ENCODE data around the gene RALB. TPM values are rescaled to one million over a fixed set of nuclear protein-coding genes. Genes with fewer than 3 reads are reported as not detected.
A peak's percentile ranks its signal among the peaks of the same experiment; 100 is the strongest.

RALB gene
- total and polyA plus RNA-seq, 7 experiments from 2014 or later, result 8.7 to 119 (median 25.9) TPM

- ATAC-seq (no peak), DNase-seq (no peak)
- Mint-ChIP-seq H3K4me3 (no peak overlapping the region), H3K36me3 (peaks cover 0 to 18% (median 0%) of the 10 kb centered on the region in 5 donors), H3K27ac (no peak overlapping the region), H3K27me3 (peaks cover 0 to 13% (median 5%) of the 10 kb centered on the region in 5 donors), H3K4me1 (peaks cover 23 to 62% (median 33%) of the 10 kb centered on the region in 7 donors), H3K9me3 (peaks cover 0 to 2% (median 0%) of the 10 kb centered on the region in 11 donors)
- Histone ChIP-seq H3K9me3 (ENCODE audit: control insufficient read depth in 2 of 3, low read length in 3 of 3) (no peaks in the 10 kb centered on the region), H3K27me3 (ENCODE audit: control insufficient read depth in 2 of 2, insufficient read depth in 2 of 2, low read length in 2 of 2) (no peaks in the 10 kb centered on the region), H3K27ac (ENCODE audit: low read depth, low read length) (no peak overlapping the region), H3K4me3 (ENCODE audit: low read length) (no peak overlapping the region), H3K36me3 (ENCODE audit: control insufficient read depth in 2 of 3, insufficient read depth in 3 of 3, low read length in 3 of 3) (peaks cover 0 to 4% (median 0%) of the 10 kb centered on the region in 3 experiments), H3K4me1 (ENCODE audit: control insufficient read depth in 2 of 2, insufficient read depth in 2 of 2, low read length in 2 of 2) (peaks cover 16% of the 10 kb centered on the region in 2 donors)
- ChIA-PET CTCF (interaction anchor here (1.0 kb wide), 1 partner anchor 11 kb away, joined by 3 read pairs; no protein-coding TSS in a partner anchor), POLR2A (interaction anchor here (1.1 to 8.6 kb wide), 3 partner anchors 18 to 74 kb away, joined by 3 to 73 read pairs (median 21); no protein-coding TSS in a partner anchor)
- intact Hi-C loops (cut with micrococcal nuclease), result loop anchor here in 1 of 2 donors (5.0 kb wide), 2 partner anchors 37 to 1487 kb away; partner anchors contain the start of gene NIFK
Observed at GRCh38 chr2:120250640-120251039, 2.0 kb upstream of the RALB start.

DNA sequence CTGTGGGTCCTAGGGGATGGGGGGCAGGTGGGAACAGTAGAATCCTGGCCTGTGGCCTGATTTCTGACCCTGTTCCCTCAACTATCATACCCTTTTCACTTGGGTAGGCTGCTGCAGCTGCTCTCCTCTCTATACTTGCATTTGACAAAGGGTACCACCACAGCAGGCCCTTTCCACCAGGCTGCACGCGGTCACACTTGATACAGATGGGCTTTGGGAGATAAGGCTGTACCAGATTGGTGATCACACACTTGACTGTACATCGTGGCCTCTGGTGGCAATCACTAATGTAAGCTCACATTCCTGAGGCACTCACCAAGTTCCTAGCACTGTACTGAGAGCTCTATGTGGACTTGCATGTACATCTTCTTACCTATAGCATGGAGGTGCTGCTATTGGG, 1.6 kb upstream of the RALB start:
- DNase-seq (no peak), ATAC-seq (no peak)
- H3K4me3 Mint-ChIP-seq, result peak overlapping the region in 1 of 10 donors; percentile 13
- POLR2A ChIA-PET, result interaction anchor here (1.1 to 8.6 kb wide), 4 partner anchors 18 to 75 kb away, joined by 3 to 73 read pairs (median 14); partner anchors contain the start of gene TMEM185B
- peaks cover 16% of the 10 kb centered on the region in 2 donors for H3K4me1 ChIP-seq (ENCODE audit: control insufficient read depth in 2 of 2, insufficient read depth in 2 of 2, low read length in 2 of 2)
- peaks cover 25 to 67% (median 38%) of the 10 kb centered on the region in 7 donors for H3K4me1 Mint-ChIP-seq
- intact Hi-C loops (cut with micrococcal nuclease), result loop anchor here in 1 of 2 donors (5.0 kb wide), 2 partner anchors 36 to 1486 kb away; partner anchors contain the start of gene NIFK
- peaks cover 0 to 13% (median 5%) of the 10 kb centered on the region in 5 donors for H3K27me3 Mint-ChIP-seq
- peaks cover 0 to 3% (median 0%) of the 10 kb centered on the region in 11 donors for H3K9me3 Mint-ChIP-seq
- peaks cover 0 to 4% (median 0%) of the 10 kb centered on the region in 3 experiments for H3K36me3 ChIP-seq (ENCODE audit: control insufficient read depth in 2 of 3, insufficient read depth in 3 of 3, low read length in 3 of 3)
- H3K9me3 ChIP-seq (ENCODE audit: control insufficient read depth in 2 of 3, low read length in 3 of 3), result no peaks in the 10 kb centered on the region
- H3K27me3 ChIP-seq (ENCODE audit: control insufficient read depth in 2 of 2, insufficient read depth in 2 of 2, low read length in 2 of 2), result no peaks in the 10 kb centered on the region
- H3K4me3 ChIP-seq (ENCODE audit: low read length), result no peak overlapping the region
- no peak overlapping the region for H3K27ac Mint-ChIP-seq
- no peak overlapping the region for H3K27ac ChIP-seq (ENCODE audit: low read depth, low read length)
- CTCF ChIA-PET, result interaction anchor here (1.7 kb wide), 1 partner anchor 73 kb away, joined by 4 read pairs; no protein-coding TSS in a partner anchor
- peaks cover 0 to 22% (median 0%) of the 10 kb centered on the region in 5 donors for H3K36me3 Mint-ChIP-seq

GRCh38 chr2:120251880-120252224, 800 bp upstream of the RALB start:
- Mint-ChIP-seq H3K4me1 (peaks cover 27 to 71% (median 46%) of the 10 kb centered on the region in 7 donors), H3K36me3 (peaks cover 0 to 29% (median 0%) of the 10 kb centered on the region in 5 donors), H3K4me3 (peak overlapping the region; percentile 94 to 100 (median 98)), H3K9me3 (peaks cover 0 to 7% (median 0%) of the 10 kb centered on the region in 11 donors), H3K27me3 (peaks cover 0 to 9% (median 4%) of the 10 kb centered on the region in 5 donors), H3K27ac (peak overlapping the region; percentile 87 to 98 (median 95))
- Histone ChIP-seq H3K27ac (ENCODE audit: low read depth, low read length) (peak overlapping the region; percentile 76), H3K9me3 (ENCODE audit: control insufficient read depth in 2 of 3, low read length in 3 of 3) (no peaks in the 10 kb centered on the region), H3K4me1 (ENCODE audit: control insufficient read depth in 2 of 2, insufficient read depth in 2 of 2, low read length in 2 of 2) (peaks cover 16% of the 10 kb centered on the region in 2 donors), H3K4me3 (ENCODE audit: low read length) (peak overlapping the region; percentile 81), H3K27me3 (ENCODE audit: control insufficient read depth in 2 of 2, insufficient read depth in 2 of 2, low read length in 2 of 2) (no peaks in the 10 kb centered on the region), H3K36me3 (ENCODE audit: control insufficient read depth in 2 of 3, insufficient read depth in 3 of 3, low read length in 3 of 3) (peaks cover 0 to 4% (median 0%) of the 10 kb centered on the region in 3 experiments)
- DNase-seq (peak in 1 of 9 donors; percentile 14), ATAC-seq (no peak)
- ChIA-PET POLR2A (interaction anchor here (0.5 to 8.6 kb wide), 10 partner anchors 19 to 573 kb away, joined by 3 to 73 read pairs (median 4); partner anchors contain the start of genes TMEM177 and TMEM185B), CTCF (interaction anchor here (0.6 to 1.7 kb wide), 2 partner anchors 72 to 75 kb away, joined by 3 to 4 read pairs; no protein-coding TSS in a partner anchor)
- intact Hi-C loops (cut with micrococcal nuclease), result loop anchor here (1.0 to 5.0 kb wide), 14 partner anchors 9 to 1485 kb away; partner anchors contain the start of genes TMEM185B (in 2 of the 2), C2orf76 (in 1 of the 2), DBI (in 1 of the 2) and EPB41L5 (in 1 of the 2)

GRCh38 chr2:120253021-120253882, 600 bp downstream of the RALB start:
- Histone ChIP-seq H3K4me1 (ENCODE audit: control insufficient read depth in 2 of 2, insufficient read depth in 2 of 2, low read length in 2 of 2) (peaks cover 16% of the 10 kb centered on the region in 2 donors), H3K9me3 (ENCODE audit: control insufficient read depth in 2 of 3, low read length in 3 of 3) (no peaks in the 10 kb centered on the region), H3K4me3 (ENCODE audit: low read length) (peak overlapping the region; percentile 81), H3K27me3 (ENCODE audit: control insufficient read depth in 2 of 2, insufficient read depth in 2 of 2, low read length in 2 of 2) (no peaks in the 10 kb centered on the region), H3K27ac (ENCODE audit: low read depth, low read length) (peak overlapping the region; percentile 76), H3K36me3 (ENCODE audit: control insufficient read depth in 2 of 3, insufficient read depth in 3 of 3, low read length in 3 of 3) (peaks cover 0 to 4% (median 0%) of the 10 kb centered on the region in 3 experiments)
- intact Hi-C loops (cut with micrococcal nuclease), result loop anchor here (1.0 to 5.0 kb wide), 8 partner anchors 34 to 1484 kb away; partner anchors contain the start of genes C2orf76 (in 1 of the 2), DBI (in 1 of the 2), EPB41L5 (in 1 of the 2) and NIFK (in 1 of the 2)
- H3K4me1 Mint-ChIP-seq, result peaks cover 37 to 73% (median 60%) of the 10 kb centered on the region in 7 donors
- H3K9me3 Mint-ChIP-seq, result peaks cover 0 to 7% (median 0%) of the 10 kb centered on the region in 11 donors
- peaks cover 0 to 5% (median 3%) of the 10 kb centered on the region in 5 donors for H3K27me3 Mint-ChIP-seq
- DNase-seq (peak in 2 of 9 donors; percentile 14 to 37), ATAC-seq (peak; percentile 55)
- H3K27ac Mint-ChIP-seq, result peak overlapping the region; percentile 74 to 95 (median 88)
- ChIA-PET CTCF (interaction anchor here (1.7 kb wide), 1 partner anchor 71 kb away, joined by 4 read pairs; no protein-coding TSS in a partner anchor), POLR2A (interaction anchor here (0.5 to 8.6 kb wide), 8 partner anchors 10 to 575 kb away, joined by 3 to 73 read pairs (median 6); partner anchors contain the start of genes TMEM177 and TMEM185B)
- H3K4me3 Mint-ChIP-seq, result peak overlapping the region; percentile 91 to 99 (median 94)
- H3K36me3 Mint-ChIP-seq, result peaks cover 1 to 39% (median 4%) of the 10 kb centered on the region in 5 donors

DNA sequence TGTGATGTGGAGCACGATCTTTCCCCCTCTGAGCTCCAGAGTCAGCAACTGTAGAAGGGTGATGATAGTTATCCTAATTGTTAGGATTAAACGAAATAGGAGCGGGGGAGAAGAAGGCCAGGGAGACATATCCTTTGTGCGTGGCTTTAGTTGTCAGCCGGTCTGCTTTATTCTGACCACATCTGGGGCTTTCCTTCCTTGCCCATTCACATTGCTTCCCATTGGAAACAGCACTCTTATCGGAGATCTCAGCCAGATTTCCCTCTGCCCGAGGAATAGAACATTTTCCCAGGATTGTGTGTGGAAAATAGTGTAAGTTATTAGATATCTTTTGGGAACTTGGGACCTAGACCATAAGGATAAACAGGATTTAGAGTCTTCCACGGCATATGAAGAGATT, 1.5 kb downstream of the RALB start:
- peaks cover 41 to 74% (median 64%) of the 10 kb centered on the region in 7 donors for H3K4me1 Mint-ChIP-seq

More for the DNA sequence above, 1.5 kb downstream of the RALB start:
- no peaks in the 10 kb centered on the region for H3K9me3 ChIP-seq (ENCODE audit: control insufficient read depth in 2 of 3, low read length in 3 of 3)
- Mint-ChIP-seq H3K4me3 (peak overlapping the region; percentile 89 to 99 (median 93)), H3K27ac (peak overlapping the region in 6 of 9 donors; percentile 10 to 95 (median 42)), H3K27me3 (no peaks in the 10 kb centered on the region), H3K9me3 (peaks cover 0 to 10% (median 0%) of the 10 kb centered on the region in 11 donors), H3K36me3 (peaks cover 6 to 48% (median 11%) of the 10 kb centered on the region in 5 donors)
- peaks cover 0 to 4% (median 0%) of the 10 kb centered on the region in 3 experiments for H3K36me3 ChIP-seq (ENCODE audit: control insufficient read depth in 2 of 3, insufficient read depth in 3 of 3, low read length in 3 of 3)
- H3K27ac ChIP-seq (ENCODE audit: low read depth, low read length), result peak overlapping the region; percentile 76
- peaks cover 16% of the 10 kb centered on the region in 2 donors for H3K4me1 ChIP-seq (ENCODE audit: control insufficient read depth in 2 of 2, insufficient read depth in 2 of 2, low read length in 2 of 2)
- CTCF ChIA-PET, result no interaction called here
- peak overlapping the region; percentile 81 for H3K4me3 ChIP-seq (ENCODE audit: low read length)
- intact Hi-C loops (cut with micrococcal nuclease), result loop anchor here in 1 of 2 donors (5.0 kb wide), 2 partner anchors 33 to 1483 kb away; partner anchors contain the start of gene NIFK
- ATAC-seq, result no peak
- H3K27me3 ChIP-seq (ENCODE audit: control insufficient read depth in 2 of 2, insufficient read depth in 2 of 2, low read length in 2 of 2), result no peaks in the 10 kb centered on the region
- DNase-seq, result no peak
- POLR2A ChIA-PET, result interaction anchor here (0.7 to 8.6 kb wide), 4 partner anchors 11 to 57 kb away, joined by 3 to 73 read pairs (median 4); no protein-coding TSS in a partner anchor

Measured in naive thymus-derived CD4-positive, alpha-beta T cell (primary cell).